T-helper 2 cell treated with Interferon-gamma antibody and Interleukin-4, amounts not matched to agents 5 μg/mL and 100 μg/mL, for 36 hours (primary cell): Measurements from ENCODE around the gene KATNBL1.
A peak's percentile ranks its signal among the peaks of the same experiment; 100 is the strongest.

ENCODE experiments used
- DNase-seq: peaks from one replicate; pipeline ENCODE4 v3.0.0; 2021; ENCODE audit warnings: low spot score
- H3K27ac Mint-ChIP-seq: one replicate; pipeline ENCODE4 v1.8.0; 2021; ENCODE audit warnings: mild to moderate bottlenecking, mixed read lengths
- H3K27me3 Mint-ChIP-seq: one replicate; pipeline ENCODE4 v1.8.0; 2021; ENCODE audit warnings: low read depth, mixed read lengths
- H3K36me3 Mint-ChIP-seq: one replicate; pipeline ENCODE4 v1.8.0; 2021; ENCODE audit warnings: low read depth, mixed read lengths
- H3K4me1 Mint-ChIP-seq: one replicate; pipeline ENCODE4 v1.8.0; 2021; ENCODE audit warnings: low read depth, mixed read lengths
- H3K4me3 Mint-ChIP-seq: one replicate; pipeline ENCODE4 v1.8.0; 2022; ENCODE audit warnings: mild to moderate bottlenecking, moderate library complexity, mixed read lengths
- H3K9me3 Mint-ChIP-seq: one replicate; pipeline ENCODE4 v1.8.0; 2021; ENCODE audit warnings: mixed read lengths

Gene KATNBL1

DNA sequence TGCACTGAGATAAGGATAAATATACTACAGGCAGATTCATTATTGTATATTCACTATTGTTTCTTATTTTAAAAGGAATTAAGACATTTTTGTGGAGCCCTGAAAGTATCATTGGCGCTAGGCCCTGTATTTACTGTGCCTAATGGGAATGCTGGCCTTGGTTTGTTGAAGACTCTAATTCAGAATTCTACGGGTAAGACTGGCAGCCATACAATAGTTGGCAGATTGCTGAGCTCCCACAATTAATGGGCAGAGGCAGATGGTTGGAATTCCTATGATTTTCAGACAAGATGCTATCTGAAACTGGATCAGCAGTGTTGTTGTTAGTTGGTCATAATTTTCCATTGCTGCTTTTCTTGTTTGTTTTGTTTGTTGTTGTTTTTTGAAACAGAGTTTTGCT, 93.3 kb downstream of the KATNBL1 start:
- no peaks in the 10 kb centered on the region for H3K9me3 Mint-ChIP-seq
- H3K4me1 Mint-ChIP-seq = no peaks in the 10 kb centered on the region
- DNase-seq = no peak
- no peak overlapping the region for H3K27ac Mint-ChIP-seq
- peaks cover 5% of the 10 kb centered on the region for H3K27me3 Mint-ChIP-seq
- H3K4me3 Mint-ChIP-seq = no peak overlapping the region
- H3K36me3 Mint-ChIP-seq = no peaks in the 10 kb centered on the region

DNA sequence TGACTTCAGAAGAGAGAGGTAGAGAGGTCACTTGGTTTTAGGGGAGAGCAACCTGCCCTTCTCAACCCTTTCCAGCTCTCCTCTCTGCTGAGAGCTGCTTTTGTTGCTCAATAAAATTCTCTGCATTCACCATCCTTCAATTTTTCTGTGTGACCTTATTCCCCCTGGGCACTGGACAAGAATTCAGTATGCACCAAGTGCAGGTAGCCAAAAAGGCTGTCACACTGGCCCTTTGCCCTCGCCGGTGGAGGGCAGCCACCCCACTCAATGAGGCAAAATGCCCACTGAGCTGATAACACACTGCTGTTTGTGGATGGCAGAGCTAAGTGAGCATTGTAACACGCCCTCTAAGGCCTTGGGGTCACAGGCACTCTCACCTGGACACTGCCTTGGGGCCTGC, 95.2 kb downstream of the KATNBL1 start:
- Mint-ChIP-seq H3K27me3 (peaks cover 5% of the 10 kb centered on the region), H3K9me3 (no peaks in the 10 kb centered on the region), H3K27ac (no peak overlapping the region), H3K36me3 (no peaks in the 10 kb centered on the region), H3K4me1 (peaks cover 5% of the 10 kb centered on the region), H3K4me3 (no peak overlapping the region)
- DNase-seq = no peak

DNA sequence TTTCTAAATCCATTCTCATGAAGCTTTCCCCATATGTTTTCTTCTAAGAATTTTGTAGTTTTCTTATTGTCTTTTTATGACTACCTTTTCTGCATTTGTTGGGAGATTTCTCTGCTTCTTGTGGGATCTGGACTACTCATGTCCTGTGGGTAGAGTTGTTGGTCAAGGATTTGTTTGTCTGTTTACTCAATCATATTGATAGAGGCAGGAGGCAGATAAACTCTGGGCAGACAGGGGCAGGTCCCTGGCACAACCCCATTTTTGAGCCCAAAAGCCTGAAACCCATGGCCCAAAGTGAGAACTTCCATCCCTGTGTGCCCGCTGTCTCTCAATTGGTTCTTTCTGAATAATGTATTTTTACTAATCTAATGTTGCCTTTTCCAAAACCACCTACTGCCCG, 95.7 kb downstream of the KATNBL1 start:
- Mint-ChIP-seq H3K4me1 (peaks cover 6% of the 10 kb centered on the region), H3K27me3 (peaks cover 5% of the 10 kb centered on the region), H3K9me3 (no peaks in the 10 kb centered on the region), H3K27ac (no peak overlapping the region), H3K4me3 (no peak overlapping the region), H3K36me3 (no peaks in the 10 kb centered on the region)
- no peak for DNase-seq

DNA sequence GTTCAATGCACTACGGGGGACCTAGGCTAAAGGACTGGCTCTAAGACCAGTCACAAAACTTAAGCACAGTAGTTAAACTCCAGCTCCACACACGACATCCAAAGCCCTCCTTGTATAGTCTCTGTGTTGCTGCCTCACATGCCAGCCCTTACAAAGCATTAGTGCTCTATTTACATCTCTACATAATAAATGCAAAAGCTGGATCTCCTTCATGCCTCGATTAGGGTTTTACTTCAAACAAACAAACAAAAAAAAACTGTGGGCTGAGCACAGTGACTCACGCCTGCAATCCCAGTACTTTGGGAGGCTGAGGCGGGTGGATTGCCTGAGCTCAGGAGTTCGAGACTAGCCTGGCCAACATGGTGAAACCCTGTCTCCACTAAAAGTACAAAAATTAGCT, 98.4 kb downstream of the KATNBL1 start:
- peaks cover 6% of the 10 kb centered on the region for H3K4me1 Mint-ChIP-seq
- DNase-seq = no peak
- no peak overlapping the region for H3K4me3 Mint-ChIP-seq
- no peaks in the 10 kb centered on the region for H3K9me3 Mint-ChIP-seq
- no peak overlapping the region for H3K27ac Mint-ChIP-seq
- no peaks in the 10 kb centered on the region for H3K36me3 Mint-ChIP-seq
- peaks cover 5% of the 10 kb centered on the region for H3K27me3 Mint-ChIP-seq

DNA sequence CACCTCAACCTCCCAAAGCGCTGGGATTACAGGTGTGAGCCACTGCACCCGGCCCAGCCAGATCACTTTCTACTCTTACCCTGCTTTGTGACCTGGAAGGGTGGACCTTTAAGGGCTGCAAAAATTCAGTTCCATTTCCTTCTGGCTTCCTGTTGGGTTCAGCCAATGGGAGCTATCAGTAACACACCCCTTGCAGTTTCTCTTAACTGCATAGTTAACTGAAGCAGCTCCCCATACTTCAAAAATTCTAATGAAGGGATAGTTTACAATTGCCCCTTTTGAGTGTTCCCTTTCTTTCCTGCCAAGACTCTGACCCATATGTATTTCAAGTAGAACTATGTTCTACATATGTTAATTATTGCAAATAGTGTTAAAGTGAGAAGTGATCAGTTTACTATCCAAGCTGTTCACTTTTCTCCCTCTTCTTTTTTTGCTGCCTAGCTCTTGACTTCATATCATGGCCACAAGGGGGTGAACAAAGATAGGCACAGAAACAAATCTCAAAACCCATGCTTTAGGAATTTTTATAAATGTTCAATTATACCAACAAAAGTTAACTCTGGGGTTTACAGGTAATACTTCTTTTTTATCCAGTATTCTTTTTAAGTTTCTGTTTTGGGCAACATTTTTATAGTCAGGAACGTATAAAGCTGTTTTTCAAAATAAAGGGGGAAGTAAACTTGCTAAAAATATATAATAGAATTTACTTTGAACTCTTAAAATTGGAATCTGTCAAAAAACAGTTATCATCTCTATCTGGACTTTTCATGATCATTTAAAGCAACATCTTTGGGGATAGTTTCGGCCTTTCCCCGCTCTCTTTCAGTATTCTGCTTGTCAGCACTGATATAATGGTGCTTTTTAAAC, 99.9 kb downstream of the KATNBL1 start:
- no peak for DNase-seq
- H3K4me3 Mint-ChIP-seq = no peak overlapping the region

DNA sequence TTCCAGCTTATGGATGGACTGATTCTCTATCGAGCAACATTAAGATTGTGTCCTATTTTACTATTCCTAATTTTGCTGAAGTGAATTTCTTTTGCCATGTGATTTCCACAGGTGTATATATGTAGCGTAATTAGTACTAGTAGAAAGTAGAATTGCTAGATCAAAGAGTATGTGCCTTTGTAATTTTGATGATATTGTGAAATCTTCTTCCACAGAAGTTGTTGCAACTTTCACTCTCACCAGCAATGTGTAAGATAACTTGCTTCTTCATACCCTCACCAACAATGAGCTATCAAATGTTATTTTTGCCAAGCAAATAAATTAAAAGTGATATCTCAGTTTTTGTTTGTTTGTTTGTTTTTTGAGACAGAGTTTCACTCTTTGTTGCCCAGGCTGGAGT, 102.6 kb downstream of the KATNBL1 start:
- peaks cover 18% of the 10 kb centered on the region for H3K36me3 Mint-ChIP-seq
- peaks cover 10% of the 10 kb centered on the region for H3K4me1 Mint-ChIP-seq
- no peak overlapping the region for H3K27ac Mint-ChIP-seq
- no peak for DNase-seq
- H3K4me3 Mint-ChIP-seq = no peak overlapping the region
- H3K27me3 Mint-ChIP-seq = no peaks in the 10 kb centered on the region
- H3K9me3 Mint-ChIP-seq = peaks cover 9% of the 10 kb centered on the region

More for the DNA sequence above, 99.9 kb downstream of the KATNBL1 start:
- H3K4me1 Mint-ChIP-seq = peaks cover 6% of the 10 kb centered on the region
- peaks cover 5% of the 10 kb centered on the region for H3K27me3 Mint-ChIP-seq
- H3K9me3 Mint-ChIP-seq = no peaks in the 10 kb centered on the region
- H3K27ac Mint-ChIP-seq = peak overlapping the region; percentile 6
- peaks cover 6% of the 10 kb centered on the region for H3K36me3 Mint-ChIP-seq

DNA sequence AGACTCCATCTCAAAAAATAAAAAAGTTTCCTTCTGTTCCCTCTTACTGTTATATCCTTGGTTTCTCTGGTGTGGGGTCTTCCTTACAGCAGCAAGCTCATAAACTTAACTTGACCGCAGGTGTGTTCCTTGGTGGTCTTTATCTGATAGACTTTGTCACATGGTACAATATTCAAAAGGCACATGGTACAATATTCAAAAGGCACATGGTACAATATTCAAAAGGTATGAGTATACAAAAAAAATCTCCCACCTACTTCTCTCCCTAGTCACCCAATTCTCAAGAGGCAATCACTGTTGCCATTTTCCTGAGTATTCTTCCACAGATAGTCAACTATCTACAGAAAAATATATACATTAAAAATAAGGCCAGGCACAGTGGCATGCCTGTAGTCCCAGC, 103.5 kb downstream of the KATNBL1 start:
- DNase-seq = no peak
- Mint-ChIP-seq H3K4me3 (no peak overlapping the region), H3K27ac (no peak overlapping the region), H3K36me3 (peaks cover 23% of the 10 kb centered on the region), H3K9me3 (peaks cover 9% of the 10 kb centered on the region), H3K4me1 (peaks cover 14% of the 10 kb centered on the region), H3K27me3 (no peaks in the 10 kb centered on the region)

DNA sequence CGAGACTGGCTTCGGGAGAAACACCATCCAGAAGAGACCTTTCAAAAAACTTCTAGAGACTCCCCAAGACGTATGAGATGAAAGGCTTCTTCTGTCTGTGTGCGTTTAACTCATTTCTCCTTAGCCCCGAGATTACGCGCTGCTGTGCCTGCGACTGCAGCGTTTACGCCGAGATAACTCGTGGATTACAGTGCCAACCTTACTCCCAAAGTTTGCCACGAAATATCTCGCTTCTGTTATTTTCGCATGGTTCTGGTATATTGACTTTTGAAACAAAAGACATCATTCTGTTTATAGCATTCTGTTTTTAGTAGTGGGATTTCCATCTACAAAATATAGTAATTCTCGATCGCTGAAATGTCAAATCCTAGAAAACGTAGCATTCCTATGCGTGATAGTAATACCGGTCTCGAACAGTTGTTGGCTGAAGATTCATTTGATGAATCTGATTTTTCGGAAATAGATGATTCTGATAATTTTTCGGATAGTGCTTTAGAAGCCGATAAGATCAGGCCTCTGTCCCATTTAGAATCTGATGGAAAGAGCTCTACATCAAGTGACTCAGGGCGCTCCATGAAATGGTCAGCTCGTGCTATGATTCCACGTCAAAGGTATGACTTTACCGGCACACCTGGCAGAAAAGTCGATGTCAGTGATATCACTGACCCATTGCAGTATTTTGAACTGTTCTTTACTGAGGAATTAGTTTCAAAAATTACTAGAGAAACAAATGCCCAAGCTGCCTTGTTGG, 107.5 kb downstream of the KATNBL1 start:
- Mint-ChIP-seq H3K9me3 (peaks cover 9% of the 10 kb centered on the region), H3K27ac (peak overlapping the region; percentile 99), H3K36me3 (peaks cover 27% of the 10 kb centered on the region), H3K4me1 (peaks cover 27% of the 10 kb centered on the region), H3K4me3 (peak overlapping the region; percentile 100), H3K27me3 (no peaks in the 10 kb centered on the region)
- no peak for DNase-seq

DNA sequence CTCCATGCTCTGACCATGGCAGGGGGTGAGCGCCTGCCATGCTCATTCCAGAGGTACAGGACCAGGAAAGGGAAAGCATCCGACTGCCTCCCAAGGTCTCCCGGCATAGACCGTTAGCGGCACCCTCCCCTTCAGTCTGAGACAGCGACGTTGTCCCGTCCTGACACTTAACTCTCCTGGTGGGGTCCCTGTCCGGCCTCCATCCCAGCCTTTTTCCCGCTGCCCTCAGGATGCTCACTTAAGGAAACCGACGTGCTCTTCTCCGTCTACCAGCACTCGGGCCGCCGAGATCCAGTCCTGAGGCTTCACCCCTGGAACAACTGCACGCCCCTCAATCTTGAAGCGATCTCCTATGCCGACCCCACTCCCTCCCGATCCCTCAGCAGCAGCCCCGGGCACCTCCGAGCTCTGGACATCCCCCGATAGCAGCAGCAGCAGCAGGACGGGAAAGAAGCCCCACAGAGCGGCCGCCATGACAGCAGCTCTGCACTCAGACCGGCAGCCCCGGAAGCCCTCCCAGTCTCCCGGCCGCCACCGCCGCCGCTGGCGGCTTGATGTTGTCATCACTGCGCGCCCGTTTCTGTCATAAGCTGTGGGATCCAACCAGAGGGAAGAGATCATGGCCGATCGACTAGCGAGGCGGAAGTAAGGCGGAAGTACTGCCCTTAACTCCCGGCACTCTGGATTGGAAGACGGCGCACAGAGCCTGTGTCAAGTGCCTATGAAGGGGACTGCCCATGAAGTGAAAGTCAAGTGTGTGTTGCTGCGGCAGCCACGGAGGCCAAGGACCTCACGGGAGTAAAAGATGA, 108.3 kb downstream of the KATNBL1 start, which contains the start of the genes EMC7 and PGBD4:
EMC7 (minus strand) TSS at position 497 of the 809 bp plus-strand sequence; CDS start at position 474, 23 bp downstream.
PGBD4 (plus strand) TSS at position 718 of the 809 bp plus-strand sequence. CDS start 449 bp downstream, outside the sequence.
- Mint-ChIP-seq H3K4me3 (peak within 1 kb of the TSS; percentile 100), H3K9me3 (peaks cover 9% of the 10 kb centered on the region), H3K27ac (peak within 1 kb of the TSS; percentile 99), H3K36me3 (peaks cover 27% of the 10 kb centered on the region), H3K27me3 (no peaks in the 10 kb centered on the region), H3K4me1 (peaks cover 28% of the 10 kb centered on the region)
- DNase-seq = peak; percentile 99

DNA sequence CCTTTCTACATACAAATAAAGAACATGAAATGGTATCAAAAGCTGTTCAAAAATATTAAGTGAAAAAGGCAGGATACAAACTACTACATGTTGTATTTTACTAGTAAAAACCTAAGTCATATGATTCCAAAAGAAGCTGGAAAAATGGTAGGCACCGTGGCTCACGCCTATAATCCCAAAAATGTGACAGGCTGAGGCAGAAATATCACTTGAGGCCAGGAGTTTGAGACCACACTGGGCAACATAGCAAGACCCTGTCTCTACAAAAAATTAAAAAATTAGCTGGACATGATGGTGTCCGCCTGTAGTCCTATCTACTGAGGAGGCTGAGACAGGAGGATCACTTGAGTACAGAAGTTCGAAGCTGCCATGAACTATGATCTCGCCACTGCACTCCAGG, 110.0 kb downstream of the KATNBL1 start:
- no peak for DNase-seq
- peaks cover 26% of the 10 kb centered on the region for H3K36me3 Mint-ChIP-seq
- peaks cover 9% of the 10 kb centered on the region for H3K9me3 Mint-ChIP-seq
- H3K27ac Mint-ChIP-seq = peak overlapping the region; percentile 74
- peak overlapping the region; percentile 100 for H3K4me3 Mint-ChIP-seq
- peaks cover 28% of the 10 kb centered on the region for H3K4me1 Mint-ChIP-seq
- no peaks in the 10 kb centered on the region for H3K27me3 Mint-ChIP-seq
